Measurements from ENCODE around the gene GNPNAT1. TPM values are rescaled to one million over a fixed set of nuclear protein-coding genes. Genes with fewer than 3 reads are reported as not detected.

The GNPNAT1 gene
- polyA plus RNA-seq, 2 of the 4 experiments (the other 2 are of a cell fraction), result 48.6 to 74.3 TPM

GRCh38 chr14:52835122-52835903, 43.9 kb upstream of the GNPNAT1 start:
- WGBS (ENCODE audit: missing lambda C conversion rate), result 38% methylated on average over 12 of the region's 12 CpGs

More at GRCh38 chr14:52835122-52835903, 43.9 kb upstream of the GNPNAT1 start:
- ChIA-PET CTCF (interaction anchor here (1.3 to 2.5 kb wide), 2 partner anchors 11 to 219 kb away, joined by 6 to 10 read pairs; no protein-coding TSS in a partner anchor), POLR2A (no interaction called here)
- TF ChIP-seq POLR2AphosphoS2 (conservative IDR thresholded peaks at IDR 0.05; ENCODE audit: low read length) (no peak), JUN (IDR thresholded peaks at IDR 0.05) (0 out of 5 replicates have a peak, but pooled peaks of 1 of the 2 experiments have one; percentile 43), ZSCAN20 (CRISPR knock-in tag; IDR thresholded peaks at IDR 0.05) (no peak), BHLHE40 (IDR thresholded peaks at IDR 0.05; ENCODE audit: low read depth, low read length) (no peak), MAX (IDR thresholded peaks at IDR 0.05) (peak; percentile 46; the same call in 1 of the 2 replicates), GATA3 (IDR thresholded peaks at IDR 0.05; ENCODE audit: borderline replicate concordance) (no peak), HDAC2 (IDR thresholded peaks at IDR 0.05) (no peak), HEYL (CRISPR knock-in tag; IDR thresholded peaks at IDR 0.05) (no peak), ELK1 (IDR thresholded peaks at IDR 0.05; ENCODE audit: low read depth, low read length) (no peak), RAD21 (conservative IDR thresholded peaks at IDR 0.05 in 1 of 2, IDR thresholded peaks at IDR 0.05 in 1 of 2) (no peak), NFE2L2 (conservative IDR thresholded peaks at IDR 0.05; ENCODE audit: low read length) (no peak), KDM1A (IDR thresholded peaks at IDR 0.05; ENCODE audit: low read depth) (no peak), NR3C1 (IDR thresholded peaks at IDR 0.05) (no peak), USF2 (IDR thresholded peaks at IDR 0.05) (no peak), TFCP2L1 (CRISPR knock-in tag; IDR thresholded peaks at IDR 0.05) (no peak), HOXB13 (CRISPR knock-in tag; IDR thresholded peaks at IDR 0.05; ENCODE audit: low read depth) (no peak), RARB (CRISPR knock-in tag; IDR thresholded peaks at IDR 0.05) (no peak), CTCF (IDR thresholded peaks at IDR 0.05) (no peak), E2F6 (IDR thresholded peaks at IDR 0.05; ENCODE audit: borderline replicate concordance, low read depth) (peak; percentile 49; the same call in 1 of the 2 replicates), FOSB (CRISPR knock-in tag; IDR thresholded peaks at IDR 0.05) (no peak), FOXS1 (CRISPR knock-in tag; IDR thresholded peaks at IDR 0.05) (no peak), KDM5A (IDR thresholded peaks at IDR 0.05) (no peak), SMC3 (IDR thresholded peaks at IDR 0.05) (no peak), FOSL2 (IDR thresholded peaks at IDR 0.05) (peak; percentile 45; the same call in 1 of the 2 replicates), FOSL2 (CRISPR knock-in tag; IDR thresholded peaks at IDR 0.05) (peak; percentile 83), CEBPB (IDR thresholded peaks at IDR 0.05) (no peak), NPAS2 (CRISPR knock-in tag; IDR thresholded peaks at IDR 0.05; ENCODE audit: borderline replicate concordance) (no peak), CBX8 (IDR thresholded peaks at IDR 0.05) (no peak), MAFK (IDR thresholded peaks at IDR 0.05; ENCODE audit: partially characterized antibody) (no peak), BCL3 (IDR thresholded peaks at IDR 0.05) (no peak), ZC3H11A (IDR thresholded peaks at IDR 0.05) (no peak), RCOR1 (IDR thresholded peaks at IDR 0.05; ENCODE audit: low read depth, low read length) (no peak), JUNB (IDR thresholded peaks at IDR 0.05) (0 out of 2 replicates have a peak, but pooled peaks have one; percentile 17), EHF (CRISPR knock-in tag; IDR thresholded peaks at IDR 0.05) (no peak), CHD2 (IDR thresholded peaks at IDR 0.05; ENCODE audit: low read length, partially characterized antibody) (no peak), PBX3 (IDR thresholded peaks at IDR 0.05) (no peak)
- Histone ChIP-seq H3K4me2 (peak overlapping the region; percentile 64), H3K4me1 (peaks cover 29% of the 10 kb centered on the region), H3K27ac (peak overlapping the region; percentile 74 to 87), H3K4me3 (no peak overlapping the region), H3K9me3 (no peaks in the 10 kb centered on the region)
- DNase-seq (ENCODE audit: low read depth in 1 of 2, low spot score in 1 of 2) (peak; percentile 66 to 87), FAIRE-seq (peak; percentile 85), ATAC-seq (peak; percentile 94 to 95)

Data from A549 (cell line).